ENCODE results near the gene TRAF3.

DNA sequence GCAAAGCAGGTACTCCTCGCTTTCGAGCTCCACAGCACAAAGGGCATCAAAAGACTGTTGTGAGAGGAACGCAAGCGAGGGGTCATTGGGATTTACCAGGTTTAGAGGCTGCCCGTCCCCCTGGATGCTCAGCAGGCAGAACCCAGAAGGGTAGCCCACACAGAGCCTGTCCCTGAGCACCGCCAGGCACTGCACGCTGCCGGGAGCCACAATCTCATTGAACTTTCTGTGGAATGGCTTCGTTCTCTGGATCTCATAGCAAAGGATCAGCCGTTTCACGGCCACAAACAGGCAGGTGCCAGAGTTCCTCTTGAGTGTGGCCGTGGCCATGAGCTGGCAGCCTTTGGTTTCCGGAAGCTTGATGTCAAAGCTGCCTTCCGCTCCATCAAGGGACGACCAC, 166.7 kb downstream of the TRAF3 start:
- no peak for TF ChIP-seq POLR2A (IDR thresholded peaks at IDR 0.05; ENCODE audit: low read length)
- TF ChIP-seq GATA1 (IDR thresholded peaks at IDR 0.05; ENCODE audit: low read depth, low read length): no peak
